HG03432 (cell line): ENCODE measurements around the gene TMEM82.

ENCODE experiments used
- ATAC-seq: cut with Tn5 transposase; IDR thresholded peaks from one replicate; pipeline ENCODE4 v1.9.1; 2021; ENCODE audit warnings: mild to moderate bottlenecking, moderate library complexity; ENCODE audit not compliant: unreplicated experiment

TMEM82 gene

GRCh38 chr1:15777909-15778707, 35.8 kb downstream of the TMEM82 start:
- ATAC-seq = no peak

- ATAC-seq = no peak
Measured at GRCh38 chr1:15785683-15786082, 43.4 kb downstream of the TMEM82 start.

DNA sequence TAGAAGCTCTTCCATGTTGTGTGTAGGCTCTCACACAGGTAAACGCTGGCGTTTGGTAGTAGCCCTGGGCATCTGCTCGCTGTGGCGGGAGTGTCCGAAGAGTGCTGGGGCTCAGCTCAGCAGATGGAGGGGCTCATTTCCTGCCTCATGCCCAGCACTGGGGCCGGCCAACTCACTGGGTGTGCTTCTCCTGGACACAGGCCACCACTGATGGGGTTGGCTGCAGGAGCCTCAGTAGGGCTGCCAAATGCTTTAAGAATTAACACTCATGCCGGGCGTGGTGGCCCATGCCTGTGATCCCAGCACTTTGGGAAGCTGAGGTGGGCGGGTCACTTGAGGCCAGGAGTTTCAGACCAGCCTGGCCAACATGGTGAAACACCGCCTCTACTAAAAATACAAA, 44.3 kb downstream of the TMEM82 start:
- ATAC-seq = no peak

GRCh38 chr1:15788624-15789301, 46.5 kb downstream of the TMEM82 start:
- ATAC-seq = no peak

- no peak for ATAC-seq
Measured at GRCh38 chr1:15796086-15796462, 53.8 kb downstream of the TMEM82 start.
